CD4-positive, alpha-beta T cell treated with Interleukin-4 for 4 hours (primary cell): ENCODE measurements around the gene MMD.
"Not testable (repeated sequence)": the region's sequence is repeated elsewhere in the genome, so short reads cannot be mapped to it uniquely, and the experiment has no call there.

Source experiments
- DNase-seq: peaks from one replicate; pipeline ENCODE4 v3.0.0-alpha.2; 2020

MMD gene

GRCh38 chr17:55442953-55443683 lies 21.5 kb upstream of the MMD start:
- no peak for DNase-seq

DNA sequence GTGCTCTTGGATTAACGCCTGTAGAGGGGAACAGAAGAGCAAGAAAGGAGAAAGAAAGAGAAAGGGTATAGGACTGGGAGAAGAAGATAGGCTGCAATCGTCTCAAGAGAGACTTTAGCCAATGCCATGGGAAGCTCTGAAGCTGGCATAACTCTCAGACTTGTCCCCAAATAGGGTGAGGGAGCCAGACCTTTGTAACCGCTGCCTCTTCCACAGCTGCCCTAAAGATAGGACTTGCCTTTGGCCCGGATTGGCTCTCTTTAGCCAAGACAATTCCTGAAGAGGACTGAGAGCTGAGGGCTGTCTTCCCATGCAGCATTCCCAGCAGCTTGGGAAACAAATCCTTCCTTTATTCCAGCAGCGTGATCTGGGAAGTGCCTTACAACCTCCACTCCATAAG lies 20.8 kb upstream of the MMD start:
- DNase-seq = no peak

DNA sequence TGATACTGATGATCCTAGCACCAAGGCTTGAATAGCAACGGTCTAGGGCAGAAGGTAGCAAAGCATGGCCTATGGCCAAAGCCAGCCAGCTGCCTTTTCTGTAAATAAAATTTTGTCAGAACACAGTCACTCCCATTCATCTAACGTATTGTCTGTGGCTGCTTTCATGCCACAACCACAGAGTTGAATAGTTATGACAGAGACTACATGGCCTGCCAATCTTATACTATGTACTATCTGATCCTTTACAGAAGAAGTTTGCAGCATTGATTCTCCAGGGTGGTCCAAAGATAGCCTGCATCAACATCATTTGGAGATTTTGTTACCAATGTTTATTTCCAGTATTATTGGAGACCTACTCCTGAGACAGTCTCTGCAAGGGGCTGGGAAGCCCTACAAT lies 19.9 kb upstream of the MMD start:
- DNase-seq = no peak

DNA sequence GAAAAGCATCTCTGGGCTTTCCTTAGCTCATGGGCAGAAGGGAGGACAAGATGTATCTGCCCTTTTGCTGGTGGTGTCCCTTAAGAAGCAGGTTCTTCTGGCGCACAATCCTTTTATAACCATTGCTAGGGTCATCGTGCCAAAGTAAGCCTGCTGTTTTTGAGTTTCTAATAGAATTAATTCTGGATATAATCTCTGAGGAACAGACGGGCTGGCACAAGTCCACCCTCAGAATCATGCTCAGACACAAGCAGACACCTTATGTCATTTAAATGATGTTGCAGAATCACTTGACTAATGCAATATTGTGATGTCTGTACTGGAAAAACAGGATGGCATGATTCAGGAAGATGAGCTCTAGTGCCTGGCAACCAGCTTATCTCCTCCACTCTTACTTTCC lies 18.8 kb upstream of the MMD start:
- DNase-seq = no peak

GRCh38 chr17:55437159-55437605 lies 15.5 kb upstream of the MMD start:
- no peak for DNase-seq

GRCh38 chr17:55436224-55437158 lies 14.9 kb upstream of the MMD start:
- DNase-seq = no peak

- DNase-seq = no peak
Observed at GRCh38 chr17:55435408-55435807, 13.8 kb upstream of the MMD start.

DNA sequence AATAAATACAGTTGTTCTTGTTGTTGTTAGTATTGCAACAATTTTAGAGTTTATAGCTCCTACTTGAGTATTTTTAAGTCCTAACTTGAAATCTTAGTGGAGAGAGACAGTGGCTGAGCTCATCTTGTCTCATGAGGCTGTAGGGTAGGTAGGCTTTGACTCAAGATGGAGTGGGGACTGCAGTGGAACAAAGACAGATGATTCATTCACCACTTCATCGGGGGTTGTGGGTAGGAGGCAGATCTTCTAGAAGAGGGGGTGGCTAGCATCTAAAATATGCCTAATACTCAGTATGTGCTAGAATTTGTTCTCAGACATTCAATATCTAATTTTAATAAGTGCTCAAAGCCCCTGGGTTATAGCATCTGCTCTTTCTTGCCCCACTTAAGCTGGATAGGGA lies 13.1 kb upstream of the MMD start:
- DNase-seq = no peak

GRCh38 chr17:55433629-55434422 lies 12.2 kb upstream of the MMD start:
- no peak for DNase-seq

DNA sequence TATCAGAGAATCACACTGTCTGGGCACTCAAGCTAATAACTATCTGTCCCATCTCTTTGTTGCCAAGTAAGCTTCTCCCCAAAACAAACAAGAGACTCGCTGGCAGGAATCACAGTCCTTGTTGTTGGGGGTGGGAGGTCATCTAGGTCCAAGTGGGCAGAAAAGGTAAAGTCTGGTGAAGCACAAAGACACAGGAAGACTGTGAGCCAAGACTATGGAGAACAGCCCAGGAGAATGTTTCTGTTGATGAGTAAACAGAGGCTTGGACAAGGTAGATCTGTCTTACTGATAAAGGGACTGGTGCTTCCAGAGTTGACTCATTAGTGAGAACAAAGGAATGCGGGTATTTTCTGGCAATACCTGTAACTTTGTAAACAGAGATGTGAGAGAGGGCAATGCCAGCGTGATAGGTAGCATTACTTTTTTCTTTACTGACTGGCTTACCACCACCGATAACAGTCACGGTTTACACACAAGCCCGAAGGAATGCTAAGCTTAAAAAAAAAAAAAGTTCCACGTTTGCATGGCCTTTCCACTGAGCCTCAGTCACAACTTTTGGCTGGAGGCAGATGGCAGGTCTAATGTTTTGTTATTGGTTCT lies 11.5 kb upstream of the MMD start:
- peak; percentile 18 for DNase-seq

DNA sequence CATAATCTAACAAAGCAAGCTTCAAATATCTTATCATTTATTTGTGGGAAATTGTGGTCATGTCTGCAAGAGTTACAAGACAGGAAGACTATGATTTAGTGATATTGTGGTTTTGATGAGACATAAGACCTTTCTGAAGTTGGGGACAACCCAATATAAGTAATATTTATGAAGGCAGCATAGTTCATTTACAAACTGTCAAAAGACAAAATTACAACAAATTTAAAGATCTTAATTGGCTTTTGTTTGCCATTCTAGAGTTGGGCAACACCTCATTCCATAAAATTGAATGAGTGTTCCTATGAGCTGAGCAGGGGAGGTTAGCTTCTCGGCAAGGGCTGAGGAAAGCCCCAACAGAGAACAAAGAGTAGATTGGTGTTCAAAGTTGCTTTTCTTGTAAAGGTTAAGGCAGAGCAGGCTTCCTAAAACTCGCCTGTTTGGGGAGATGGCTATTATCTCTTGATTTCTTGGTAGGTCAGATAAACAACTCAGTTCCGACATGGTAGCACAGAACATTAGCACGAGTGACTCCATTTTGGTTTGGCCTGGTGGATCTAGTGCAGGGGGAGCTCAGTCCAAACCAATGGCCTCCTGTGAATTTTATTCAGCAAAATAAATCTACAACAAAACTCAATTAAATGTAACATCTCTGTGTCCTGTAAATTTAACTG lies 10.9 kb upstream of the MMD start:
- DNase-seq = no peak

DNA sequence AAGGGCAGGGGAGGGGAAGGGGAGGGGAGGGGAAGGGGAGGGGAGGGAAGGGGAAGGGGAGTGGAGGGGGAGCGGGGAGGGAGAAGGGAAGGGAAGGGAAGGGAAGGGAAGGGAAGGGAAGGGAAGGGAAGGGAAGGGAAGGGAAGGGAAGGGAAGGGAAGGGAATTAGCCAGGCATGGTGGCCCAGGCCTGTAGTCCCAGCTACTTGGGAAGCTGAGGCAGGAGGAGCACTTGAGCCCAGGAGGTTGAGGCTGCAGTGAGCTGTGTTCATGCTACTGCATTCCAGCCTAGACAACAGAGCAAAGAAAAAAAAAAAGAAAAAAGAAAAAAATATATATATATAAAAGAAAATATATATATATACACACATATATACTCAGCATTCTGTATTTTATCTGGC lies 10.3 kb upstream of the MMD start:
- not testable (repeated sequence) for DNase-seq

GRCh38 chr17:55430541-55431288 lies 9.1 kb upstream of the MMD start:
- DNase-seq = no peak

GRCh38 chr17:55427587-55427882 lies 5.9 kb upstream of the MMD start:
- DNase-seq = no peak

- DNase-seq = no peak
Observed at GRCh38 chr17:55426851-55427586, 5.4 kb upstream of the MMD start.

DNA sequence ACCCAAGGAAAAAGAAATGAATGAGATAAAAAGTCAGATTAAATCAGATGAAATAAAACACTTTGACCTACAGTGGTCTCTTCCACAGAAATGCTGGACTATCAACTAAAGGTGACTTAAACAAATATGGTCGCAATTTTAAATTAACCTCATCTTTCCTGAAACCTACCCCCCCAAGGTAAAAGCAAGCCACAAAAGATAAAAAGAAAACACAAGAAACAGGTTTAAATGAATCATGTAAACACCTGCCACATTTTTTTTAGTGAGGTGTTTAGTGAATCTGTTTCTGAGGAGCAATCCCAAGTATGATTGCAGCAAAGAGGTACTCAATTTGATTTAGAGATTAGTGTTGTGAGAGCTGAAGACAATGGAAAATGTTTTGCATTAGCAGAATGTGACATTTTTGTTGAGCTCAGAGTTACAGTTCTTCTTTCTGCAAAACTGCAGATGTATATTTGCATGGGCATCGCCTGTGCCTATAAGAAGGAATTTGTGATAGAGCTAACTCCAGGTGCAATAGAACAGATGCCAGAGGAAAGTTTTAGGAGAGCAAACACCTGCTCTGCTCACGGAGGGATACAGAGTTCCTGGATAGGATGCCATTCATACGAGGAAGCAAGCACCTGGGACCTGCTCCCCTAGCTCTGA lies 3.4 kb upstream of the MMD start:
- DNase-seq = no peak

GRCh38 chr17:55423535-55423934 lies 1.9 kb upstream of the MMD start:
- no peak for DNase-seq

DNA sequence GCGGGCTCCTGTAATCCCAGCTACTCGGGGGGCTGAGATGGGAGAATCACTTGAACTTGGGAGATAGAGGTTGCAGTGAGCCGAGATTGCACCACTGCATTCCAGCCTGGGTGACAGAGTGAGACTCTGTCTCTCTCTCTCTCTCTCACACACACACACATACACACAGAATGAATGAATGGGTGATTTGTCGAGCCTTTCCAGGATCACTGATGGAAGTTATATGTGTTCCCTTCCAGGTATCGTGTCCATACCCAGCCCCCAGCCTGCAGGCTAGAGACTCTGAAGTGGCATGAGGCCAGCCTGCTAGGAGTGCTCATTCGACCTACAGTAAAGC lies 1.2 kb upstream of the MMD start:
- not testable (repeated sequence) for DNase-seq

GRCh38 chr17:55420776-55421178 lies 858 bp downstream of the MMD start:
- DNase-seq = peak; percentile 14

DNA sequence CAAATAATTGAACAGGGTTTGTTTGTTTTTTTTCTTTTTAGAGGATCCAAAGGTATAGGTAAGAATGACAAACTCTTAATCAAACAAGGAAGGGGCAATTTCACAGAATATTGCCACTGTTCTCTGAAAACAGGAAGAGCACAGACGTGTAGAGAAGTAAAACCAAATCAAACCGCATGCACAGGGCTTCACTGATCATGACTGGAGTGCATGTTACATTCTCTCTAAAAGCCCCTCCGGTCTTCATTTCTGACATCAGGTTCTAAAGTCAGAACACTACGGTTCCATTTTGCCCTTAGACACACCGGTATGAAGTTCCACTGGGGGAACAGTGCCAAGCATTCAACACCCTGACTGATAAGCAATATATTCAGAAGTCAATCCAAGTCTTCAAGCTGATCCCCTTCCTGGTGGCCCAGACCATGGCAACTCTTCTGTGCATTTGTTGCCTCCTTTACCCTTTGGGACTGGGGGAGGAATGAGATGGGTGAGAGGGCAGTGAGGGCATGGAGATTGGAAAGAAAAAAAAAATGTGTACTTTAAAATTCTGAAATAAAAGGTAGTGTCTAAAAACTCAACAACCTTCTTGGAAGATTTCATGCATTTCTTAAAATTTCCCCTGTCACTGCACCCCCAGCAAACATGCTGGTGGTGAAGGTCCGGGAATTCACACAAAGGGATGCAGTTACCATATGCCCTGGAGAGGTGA lies 1.4 kb downstream of the MMD start:
- DNase-seq = peak; percentile 53
